ENCODE results near the gene FAM3A. TPM values are rescaled to one million over a fixed set of nuclear protein-coding genes. Genes with fewer than 3 reads are reported as not detected.

Gene FAM3A
- total RNA-seq, 1 experiment from 2014 or later = 15.6 TPM

- Histone ChIP-seq H3K9me2 (ENCODE audit: insufficient read depth) (no peaks in the 10 kb centered on the region), H3K9me3 (ENCODE audit: control insufficient read depth in 1 of 2, insufficient read depth in 1 of 2, low read depth in 1 of 2, low read length in 2 of 2) (no peaks in the 10 kb centered on the region), H3K36me3 (ENCODE audit: control insufficient read depth in 1 of 2, insufficient read depth in 2 of 2, low read length in 2 of 2) (no peaks in the 10 kb centered on the region), H2AFZ (ENCODE audit: low read depth, low read length, poor library complexity, severe bottlenecking) (no peak overlapping the region), H4K20me1 (ENCODE audit: insufficient read depth) (no peaks in the 10 kb centered on the region), H3K79me2 (ENCODE audit: insufficient read depth, low read length) (no peaks in the 10 kb centered on the region), H3K4me2 (ENCODE audit: low read length) (no peak overlapping the region), H3K4me1 (ENCODE audit: control insufficient read depth in 1 of 2, insufficient read depth in 2 of 2, low read length in 2 of 2) (peaks cover 5 to 10% of the 10 kb centered on the region in 2 experiments; a peak in 3 of 4 replicates), H3K27me3 (ENCODE audit: insufficient read depth, low read length) (no peaks in the 10 kb centered on the region), H3K27ac (ENCODE audit: low read depth, low read length) (no peak overlapping the region), H3K4me3 (replicated peaks in 1 of 2; ENCODE audit: low read depth in 1 of 2, low read length in 2 of 2) (no peak overlapping the region), H3K9ac (ENCODE audit: low read length) (no peak overlapping the region)
- CTCF ChIA-PET = no interaction called here
- intact Hi-C loops (cut with micrococcal nuclease) = no loop called here
- TF ChIP-seq JUND (IDR thresholded peaks at IDR 0.05) (no peak), REST (IDR thresholded peaks at IDR 0.05; ENCODE audit: low read depth) (no peak), SIN3A (IDR thresholded peaks at IDR 0.05; ENCODE audit: low read depth) (no peak), POLR2AphosphoS5 (IDR thresholded peaks at IDR 0.05; ENCODE audit: low read depth, low read length) (no peak), ZBTB33 (IDR thresholded peaks at IDR 0.05; ENCODE audit: extremely low read depth, insufficient replicate concordance, low read length) (no peak)
- POLR2A ChIA-PET = no interaction called here
- DNase-seq (ENCODE audit: low read depth, low spot score) (no peak), ATAC-seq (no peak)
- RAD21 ChIA-PET (ENCODE audit: low non-redundant PET in 1 of 2, low total read pairs in 2 of 2, uncharacterized antibody in 2 of 2, unreplicated experiment in 2 of 2) = no interaction called here
- BruUV-seq (replicated peaks) = no TSS peak
Measured at GRCh38 chrX:154512879-154513553, 3.0 kb downstream of the FAM3A start.
